HG02870 (cell line): ENCODE results near the gene TMEM233.
"Not testable (repeated sequence)": the region's sequence is repeated elsewhere in the genome, so short reads cannot be mapped to it uniquely, and the experiment has no call there.

Source experiments
- ATAC-seq: cut with Tn5 transposase; IDR thresholded peaks from one replicate; pipeline ENCODE4 v1.9.1; 2021; ENCODE audit warnings: mild to moderate bottlenecking, moderate library complexity; ENCODE audit not compliant: unreplicated experiment

TMEM233 gene

DNA sequence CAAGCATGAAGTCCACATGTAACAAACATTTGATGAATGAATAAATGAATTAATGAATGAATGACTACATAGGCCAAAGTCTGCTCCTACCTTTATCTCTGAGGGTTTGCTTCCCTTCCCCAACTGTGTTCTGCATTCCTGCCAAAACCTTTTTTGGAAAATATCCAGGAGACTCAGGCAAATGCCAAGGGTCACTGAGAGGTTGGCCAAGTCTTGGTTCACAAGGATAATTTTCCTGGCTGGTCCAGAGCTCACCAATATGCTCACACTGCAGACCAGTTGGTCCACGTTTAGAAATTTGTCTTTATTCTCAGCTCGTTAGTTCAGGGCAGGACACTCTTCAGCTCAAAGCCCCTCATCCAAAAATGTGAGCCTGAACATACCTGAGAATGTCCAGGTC lies 10.2 kb downstream of the TMEM233 start:
- no peak for ATAC-seq

DNA sequence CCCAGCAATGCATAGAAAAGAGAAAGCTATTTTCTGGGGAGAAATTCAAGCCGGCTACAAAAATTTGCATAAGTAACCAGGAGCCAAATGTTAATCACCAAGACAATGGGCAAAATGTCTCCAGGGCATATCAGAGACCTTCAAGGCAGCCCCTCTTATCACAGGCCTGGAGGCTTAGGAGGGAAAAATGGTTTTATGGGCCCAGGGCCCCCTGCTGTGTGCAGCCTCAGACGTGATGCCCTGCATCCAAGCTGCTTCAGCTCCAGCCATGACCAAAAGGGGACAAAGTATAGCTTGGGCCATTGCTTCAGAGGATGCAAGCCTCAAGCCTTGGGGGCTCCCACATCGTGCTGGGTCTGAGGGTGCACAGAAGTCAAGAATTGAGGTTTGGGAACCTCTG lies 15.8 kb downstream of the TMEM233 start:
- no peak for ATAC-seq

DNA sequence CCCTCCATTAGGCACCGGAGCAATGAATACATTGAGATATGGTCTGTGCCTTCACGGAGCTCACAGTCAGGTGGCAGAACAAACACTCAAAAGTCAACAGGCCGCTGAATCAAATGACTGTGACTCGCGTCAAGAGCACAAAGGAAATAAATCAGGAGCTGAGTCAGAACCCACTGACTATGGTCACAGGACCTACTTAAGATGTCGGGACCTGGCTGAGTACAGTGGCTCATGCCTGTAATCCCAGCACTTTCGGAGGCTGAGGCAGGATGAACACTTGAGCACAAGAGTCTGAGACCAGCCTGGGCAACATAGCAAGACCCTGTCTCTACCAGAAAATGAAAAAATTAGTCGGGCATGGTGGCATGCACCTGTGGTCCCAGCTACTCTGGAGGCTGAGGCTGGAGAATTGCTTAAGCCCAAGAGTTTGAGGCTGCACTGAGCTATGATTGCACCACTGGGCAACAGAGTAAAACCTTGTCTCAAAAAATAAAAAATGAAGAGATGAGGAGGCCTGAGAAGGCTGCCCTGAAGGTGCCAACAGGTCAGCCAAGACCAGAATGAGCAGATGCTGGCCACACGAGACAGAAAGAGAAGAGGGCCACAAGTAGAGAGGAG lies 19.9 kb downstream of the TMEM233 start:
- no peak for ATAC-seq

DNA sequence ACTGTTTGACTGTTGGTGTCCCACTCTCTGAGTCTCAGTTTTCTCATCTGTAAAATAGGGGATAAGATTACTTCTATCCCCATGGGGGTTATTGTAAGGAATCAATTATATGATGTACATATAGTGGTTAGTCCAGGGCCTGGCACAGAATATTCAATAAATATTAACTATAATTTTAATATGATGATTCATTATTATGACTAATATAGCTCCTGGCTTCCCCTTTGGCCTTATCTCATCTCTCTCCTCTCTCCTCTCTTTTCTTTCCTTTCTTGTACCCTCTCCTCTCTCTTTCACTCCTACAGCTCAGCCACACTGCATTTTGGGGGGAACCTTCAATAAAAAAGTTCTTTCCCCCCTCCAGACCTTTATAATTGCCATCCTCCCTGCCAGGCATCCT lies 21.1 kb downstream of the TMEM233 start:
- ATAC-seq: no peak

DNA sequence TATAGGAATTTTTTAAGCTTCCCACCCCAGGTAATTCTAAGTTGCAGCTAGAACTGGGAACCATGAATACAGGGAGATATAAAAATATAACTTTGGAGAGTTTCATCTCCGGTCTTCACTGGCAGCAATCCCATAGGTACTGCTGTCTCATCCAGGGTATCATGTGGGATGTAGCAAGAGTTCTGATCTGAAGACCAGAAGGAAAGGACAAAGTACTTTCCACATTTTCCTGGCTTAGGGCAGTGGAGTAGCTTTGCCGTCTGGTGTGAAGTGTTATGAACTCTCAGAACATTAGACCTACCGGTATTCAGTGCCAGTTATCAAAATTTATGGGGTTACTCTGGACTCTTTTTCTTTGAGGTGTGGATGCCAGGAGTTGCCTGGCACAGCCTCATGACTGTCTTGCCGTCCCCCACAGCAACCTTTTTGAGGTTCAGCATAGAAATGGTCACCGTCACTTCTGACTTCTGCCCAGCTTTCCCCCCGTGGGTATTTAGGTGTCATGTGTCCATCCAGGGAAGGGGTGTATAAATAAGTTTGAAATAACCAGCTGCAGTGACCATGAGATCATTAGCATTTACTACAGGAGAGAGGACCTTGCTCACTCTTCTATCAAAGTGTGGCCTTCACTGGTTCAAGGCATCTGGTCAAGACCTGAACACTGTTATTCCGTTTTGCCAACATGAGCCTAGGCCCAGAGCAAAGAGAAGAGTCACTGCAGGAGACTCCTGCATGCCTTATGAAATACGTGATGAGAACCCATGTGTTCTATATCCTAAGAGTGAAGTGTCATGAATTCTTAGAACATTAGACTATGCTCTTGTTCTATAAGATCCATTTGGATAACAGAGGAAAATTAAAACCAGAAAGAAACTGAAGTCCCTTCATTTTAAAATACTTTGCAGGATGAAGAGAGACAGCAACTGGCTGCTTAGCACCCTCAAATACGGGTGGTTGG lies 22.2 kb downstream of the TMEM233 start:
- ATAC-seq: no peak

DNA sequence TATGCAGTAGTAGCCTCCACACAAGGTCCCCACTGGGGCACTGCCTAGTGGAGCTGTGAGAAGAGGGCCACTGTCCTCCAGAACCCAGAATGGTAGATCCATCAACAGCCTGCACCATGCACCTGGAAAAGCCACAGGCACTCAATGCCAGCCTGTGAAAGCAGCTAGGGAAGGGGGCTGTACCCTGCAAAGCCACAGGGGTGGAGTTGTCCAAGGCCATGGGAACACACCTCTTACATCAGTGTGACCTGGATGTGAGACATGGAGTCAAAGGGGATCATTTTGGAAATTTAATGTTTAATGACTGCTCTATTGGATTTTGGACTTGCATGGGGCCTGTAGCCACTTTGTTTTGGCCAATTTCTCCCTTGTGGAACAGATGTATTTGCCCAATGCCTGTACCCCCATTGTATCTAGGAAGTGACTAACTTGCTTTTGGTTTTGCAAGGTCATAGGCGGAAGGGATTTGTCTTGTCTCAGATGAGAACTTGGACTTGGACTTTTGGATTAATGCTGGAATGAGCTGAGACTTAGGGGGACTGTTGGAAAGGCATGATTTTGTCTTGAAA lies 24.8 kb downstream of the TMEM233 start:
- not testable (repeated sequence) for ATAC-seq

DNA sequence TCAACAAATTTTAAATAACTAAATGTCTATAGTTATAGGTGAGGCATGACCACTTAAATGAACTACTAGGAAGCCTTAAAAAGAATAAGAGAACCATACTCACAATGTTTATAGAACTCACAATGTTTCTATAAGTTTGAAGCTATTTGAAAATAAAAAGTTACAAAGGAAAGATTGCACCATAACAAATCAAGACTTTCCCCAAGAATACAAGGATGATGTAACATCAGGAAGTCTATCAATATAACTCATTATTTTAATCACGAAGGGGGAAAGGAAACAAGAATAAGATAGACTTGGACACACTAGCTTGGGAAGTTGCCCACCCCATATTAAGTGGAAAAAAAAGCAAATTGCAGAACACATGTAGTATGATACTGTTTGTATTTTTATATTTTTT lies 26.9 kb downstream of the TMEM233 start:
- no peak for ATAC-seq

DNA sequence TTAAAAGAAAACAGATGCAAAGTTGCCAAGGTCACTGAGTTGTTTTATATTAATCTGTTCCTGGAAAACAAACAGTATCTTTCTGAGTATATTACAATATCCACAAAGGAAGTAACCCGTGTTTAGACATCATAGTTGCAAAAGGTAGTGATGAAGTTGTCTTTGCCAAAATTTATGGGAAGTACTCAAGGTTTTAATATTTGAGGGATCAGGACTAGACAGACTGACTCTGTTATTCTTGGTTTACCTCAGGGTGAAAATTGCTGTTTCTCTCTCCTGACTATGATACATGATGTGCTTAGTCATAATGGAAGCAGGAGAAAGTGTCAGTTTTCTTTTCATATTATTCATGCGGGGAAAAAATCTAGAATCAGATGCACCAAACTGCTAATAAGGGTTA lies 28.3 kb downstream of the TMEM233 start:
- ATAC-seq: no peak

DNA sequence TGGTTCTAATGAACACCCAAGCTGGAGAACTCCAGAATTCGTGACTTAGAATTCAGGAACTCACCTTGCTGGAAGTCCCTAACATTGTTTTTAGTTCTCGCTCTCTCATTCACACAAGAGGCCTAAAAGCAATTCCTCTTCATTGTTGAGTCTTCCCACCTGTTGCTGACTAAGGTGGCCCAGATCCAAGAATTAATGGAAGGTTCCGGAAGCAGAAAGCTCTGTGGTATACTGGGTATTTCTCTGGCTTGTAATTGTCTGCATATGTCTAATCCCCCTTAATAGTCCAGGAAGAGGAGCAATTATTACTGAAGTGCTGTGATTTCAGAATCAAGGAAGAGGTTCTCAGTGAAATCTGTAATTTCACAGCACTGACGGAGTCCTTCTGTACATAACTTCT lies 31.4 kb downstream of the TMEM233 start:
- no peak for ATAC-seq

DNA sequence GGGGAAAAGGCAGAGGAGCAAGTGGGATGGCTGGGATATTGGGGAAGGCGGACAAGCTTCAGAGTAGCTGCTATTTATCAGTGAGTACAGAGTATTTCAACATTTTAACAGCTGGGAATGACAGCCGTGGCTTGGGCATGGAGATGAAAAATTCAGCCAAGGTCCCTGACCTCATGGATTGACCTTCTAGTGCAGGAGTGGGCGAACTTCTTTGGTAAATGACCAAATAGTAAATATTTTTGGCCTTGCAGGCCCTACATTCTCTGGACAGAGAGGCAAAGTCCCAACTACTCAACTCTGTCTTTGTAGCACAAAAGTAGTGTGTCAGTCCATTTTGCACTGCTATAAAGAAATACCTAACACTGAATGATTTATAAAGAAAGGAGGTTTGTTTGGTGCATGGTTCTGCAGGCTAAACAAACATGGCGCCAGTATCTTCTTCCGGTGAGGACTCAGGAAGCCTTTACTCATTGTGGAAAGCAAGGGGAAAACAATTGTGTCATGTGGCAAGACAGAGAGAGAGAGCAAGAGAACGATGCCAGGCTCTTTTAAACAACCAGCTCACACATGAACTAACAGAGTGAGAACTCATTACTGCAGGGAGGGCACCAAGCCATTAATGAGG lies 33.6 kb downstream of the TMEM233 start:
- no peak for ATAC-seq

DNA sequence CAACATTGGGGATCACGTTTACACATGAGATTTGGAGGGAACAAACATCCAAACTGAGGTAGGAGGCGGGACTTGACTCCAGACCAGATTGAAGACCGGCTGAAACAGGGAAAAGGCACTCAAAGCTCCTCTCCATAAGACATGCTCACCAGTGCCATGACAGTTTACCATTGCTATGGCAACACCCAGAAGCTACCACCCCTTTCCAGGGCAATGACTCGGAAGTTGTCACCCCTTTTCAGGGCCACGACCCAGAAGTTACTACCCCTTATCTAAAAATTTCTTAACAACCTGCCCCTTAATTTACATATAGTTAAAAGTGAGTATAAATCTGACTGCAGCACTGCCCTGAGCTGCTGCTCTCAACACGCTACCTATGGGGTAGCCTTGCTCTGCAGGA lies 34.1 kb downstream of the TMEM233 start:
- no peak for ATAC-seq

DNA sequence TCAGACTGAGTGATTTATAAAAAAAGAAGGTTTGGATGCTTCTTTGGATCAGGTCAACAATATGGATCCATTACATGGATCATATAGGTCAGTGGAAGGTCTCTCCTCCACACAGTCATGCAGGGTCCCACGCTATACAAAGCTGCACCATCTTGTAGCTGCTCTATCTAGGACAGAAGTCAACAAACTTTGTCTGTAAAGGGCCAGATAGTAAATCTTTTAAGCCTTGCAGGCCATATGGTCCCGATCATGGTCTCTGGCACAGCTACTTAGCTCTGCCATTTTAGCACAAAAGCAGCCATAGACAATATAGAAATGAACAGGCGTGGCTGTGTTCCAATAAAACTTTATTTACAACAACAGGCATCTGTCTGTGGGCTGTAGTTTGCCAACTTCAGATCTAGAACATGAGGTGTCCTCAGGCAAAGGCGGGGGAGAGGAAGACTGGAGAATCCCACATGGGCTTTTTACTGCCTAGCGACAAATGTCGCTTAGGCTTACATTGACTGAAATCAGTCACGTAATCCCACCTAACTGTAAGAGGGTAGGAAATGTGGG lies 36.7 kb downstream of the TMEM233 start:
- no peak for ATAC-seq

DNA sequence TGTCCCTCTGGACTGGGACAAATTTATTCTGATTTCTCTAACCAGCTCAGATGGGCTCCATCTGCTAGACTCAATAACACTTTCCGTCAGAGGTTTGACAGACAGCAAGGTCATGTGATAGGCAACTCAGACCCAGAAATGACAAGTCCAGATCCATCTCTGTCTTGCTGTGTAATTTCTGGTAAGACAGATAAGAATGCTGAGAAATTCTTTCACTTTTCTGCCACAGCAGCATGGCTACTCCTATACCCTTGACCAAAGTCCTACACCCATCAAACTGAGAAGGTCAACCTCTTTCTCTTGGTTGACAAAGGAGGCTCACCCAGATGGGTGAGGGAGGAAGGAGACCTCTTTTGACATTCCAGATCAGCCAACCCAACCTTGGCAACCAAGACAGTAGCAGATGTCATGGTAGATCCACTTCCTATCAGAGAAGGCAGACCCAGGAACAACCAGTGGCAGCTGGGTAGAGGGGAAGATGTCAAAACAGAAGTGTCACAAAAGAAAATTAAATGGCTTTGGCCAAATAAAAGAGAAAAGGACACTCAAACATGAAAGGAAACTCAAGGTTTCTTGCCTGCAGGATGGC lies 37.5 kb downstream of the TMEM233 start:
- ATAC-seq: no peak

DNA sequence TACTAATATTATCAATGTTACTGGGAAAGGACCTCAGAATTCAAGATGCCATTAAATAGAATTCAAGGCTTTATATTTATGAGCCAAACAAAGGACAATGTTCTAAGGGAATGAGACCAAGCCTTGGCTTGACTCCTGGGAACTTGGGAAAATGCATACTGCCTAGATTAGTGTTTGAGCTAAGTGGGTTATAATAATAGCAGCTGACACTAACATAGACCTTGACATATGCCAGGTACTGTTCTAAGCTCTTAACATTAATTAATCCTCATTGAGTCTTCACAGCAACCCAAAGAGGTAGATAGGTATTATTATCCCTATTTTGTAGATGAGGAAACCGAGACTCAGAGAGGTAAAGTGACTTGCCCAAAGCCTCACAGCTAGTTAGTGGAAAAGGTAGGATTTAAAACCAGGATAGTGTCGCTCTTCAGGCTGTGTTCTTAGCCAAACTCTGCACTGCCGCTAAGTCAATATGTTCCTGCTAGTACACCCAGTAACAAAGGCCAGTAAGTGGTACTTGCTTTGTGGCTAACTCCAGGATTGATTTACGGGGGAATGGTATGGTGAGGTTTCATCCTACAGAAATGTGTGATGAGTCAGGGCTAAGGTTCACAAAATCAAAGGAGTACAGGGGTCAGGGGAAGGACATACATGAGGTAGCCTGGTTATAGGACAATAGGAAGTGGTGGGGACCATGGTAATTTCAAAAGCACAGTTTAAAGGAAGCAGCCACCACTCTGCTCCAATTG lies 38.5 kb downstream of the TMEM233 start:
- ATAC-seq: no peak

DNA sequence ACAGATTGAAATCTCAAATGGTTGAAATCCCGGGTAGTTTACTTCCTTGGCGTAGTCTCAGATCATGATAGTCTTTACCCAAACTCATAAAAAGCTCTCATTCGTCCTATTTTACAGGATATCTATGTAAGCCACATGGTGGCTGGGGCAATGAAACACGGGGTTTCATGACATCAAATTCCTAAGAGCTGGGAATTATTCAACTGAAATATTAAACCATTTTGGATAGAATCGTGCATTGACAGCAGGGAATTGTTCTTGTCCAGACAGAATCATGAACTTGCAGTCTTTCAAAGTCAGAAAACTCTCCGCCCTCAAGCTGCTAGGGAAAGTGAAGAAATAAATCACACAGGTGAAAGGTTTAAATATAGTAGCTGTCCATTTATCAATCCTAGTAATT lies 41.2 kb downstream of the TMEM233 start:
- no peak for ATAC-seq

DNA sequence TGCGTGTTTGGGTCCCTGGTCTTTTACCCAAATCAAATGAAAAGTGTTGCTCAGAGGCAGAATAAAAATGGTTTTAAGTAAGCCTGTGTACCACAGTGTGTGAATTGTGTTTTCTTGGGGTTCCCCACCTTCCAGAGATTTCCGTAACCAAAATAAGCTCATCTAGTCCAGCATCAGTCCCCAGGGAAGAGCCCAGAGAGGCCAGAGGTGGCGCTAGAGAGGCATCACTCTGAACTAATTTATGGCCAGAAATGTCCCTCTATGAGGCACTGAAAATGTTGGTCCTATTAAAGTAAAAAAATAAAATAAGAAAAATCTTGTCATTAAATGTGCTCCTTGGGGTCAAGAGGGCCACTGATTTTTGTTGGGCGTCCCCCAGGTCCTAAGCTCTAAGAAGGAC lies 49.4 kb downstream of the TMEM233 start:
- ATAC-seq: no peak

DNA sequence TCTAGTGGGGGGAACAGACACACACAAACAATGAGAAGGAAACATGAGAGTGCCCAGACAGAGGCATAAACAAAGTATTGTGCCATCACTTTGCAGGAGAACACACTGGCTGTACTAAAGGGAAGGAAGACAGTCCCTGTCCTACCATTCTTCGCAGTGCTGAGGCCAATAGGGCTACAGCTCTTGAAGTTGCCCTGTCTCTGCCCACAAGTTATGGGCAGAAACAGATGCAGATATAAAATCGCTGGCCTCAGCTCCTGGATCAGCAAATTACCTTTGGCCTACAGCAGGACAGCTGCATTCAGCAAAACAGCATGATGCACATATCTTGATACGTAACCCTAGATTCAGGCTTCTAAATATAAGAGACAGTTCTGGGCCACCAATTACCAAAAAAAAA lies 51.4 kb downstream of the TMEM233 start:
- ATAC-seq: no peak

DNA sequence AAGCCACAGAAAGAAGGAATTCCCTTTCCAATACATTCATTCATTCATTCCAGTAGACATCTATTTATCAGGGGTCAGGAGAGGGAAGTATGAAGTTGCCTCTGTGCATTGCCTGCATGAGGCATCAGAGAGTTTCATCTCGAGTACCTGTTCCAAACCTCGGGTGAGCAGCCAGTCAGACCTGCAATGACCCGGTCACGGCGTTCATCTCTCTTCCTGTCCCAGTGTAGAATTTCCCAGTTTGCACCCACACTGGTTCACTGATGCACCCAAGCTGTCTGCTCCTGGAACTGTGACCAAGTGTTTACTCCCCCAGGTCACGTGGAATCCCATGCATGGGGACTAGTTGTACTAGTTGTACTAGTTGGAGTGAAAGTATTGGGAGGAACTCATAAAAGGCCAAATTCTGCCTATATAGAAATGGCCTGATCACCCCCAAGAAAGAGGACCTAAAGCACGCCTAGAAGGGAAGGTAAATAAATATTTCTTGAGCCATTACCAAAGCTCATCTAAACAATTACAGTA lies 52.0 kb downstream of the TMEM233 start:
- ATAC-seq: no peak

DNA sequence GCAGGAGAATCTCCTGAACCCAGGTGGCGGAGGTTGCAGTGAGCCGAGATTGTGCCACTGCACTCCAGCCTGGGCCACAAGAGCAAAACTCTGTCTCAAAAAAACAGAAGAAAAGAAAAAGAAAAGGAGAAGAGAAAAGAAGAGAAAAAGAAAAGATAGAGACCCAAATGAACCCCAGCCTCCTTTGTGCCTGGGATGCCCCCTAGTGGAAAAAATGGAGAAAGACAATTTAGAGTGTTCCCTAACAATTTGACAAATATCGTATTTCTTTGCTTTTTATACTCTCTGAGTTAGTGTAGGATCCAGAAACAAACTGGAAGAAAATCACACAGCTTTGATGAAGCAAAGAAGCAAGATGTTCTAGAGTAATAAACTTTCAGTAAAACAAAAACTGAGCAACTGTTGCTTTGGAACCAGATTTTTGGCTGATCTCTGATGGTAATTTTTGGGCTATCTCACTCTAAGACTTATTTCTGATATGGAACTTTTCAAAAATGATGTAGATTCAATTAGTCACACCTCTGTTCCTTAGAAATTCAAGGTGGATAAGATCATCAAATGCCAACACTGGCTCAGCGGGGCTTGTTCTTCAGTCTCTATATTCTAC lies 55.7 kb downstream of the TMEM233 start:
- ATAC-seq: no peak

DNA sequence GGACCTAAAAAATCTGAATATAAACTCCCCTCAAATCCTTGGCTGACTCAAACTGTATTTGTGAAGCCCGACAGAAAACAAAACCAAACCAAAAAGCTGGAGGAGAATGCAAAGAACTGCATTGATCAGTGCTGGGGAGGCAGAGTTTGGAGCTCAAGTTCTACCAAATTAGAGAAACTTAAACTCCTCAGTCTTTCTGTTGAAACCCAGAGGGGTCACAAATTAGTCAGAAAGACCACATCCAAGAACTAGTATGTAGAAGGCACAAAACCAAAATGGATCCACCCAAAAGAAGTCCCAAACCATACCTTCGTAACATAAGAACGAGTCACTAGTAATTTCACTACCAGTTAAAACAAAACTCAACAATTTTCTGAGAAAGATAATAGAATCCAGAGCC lies 59.1 kb downstream of the TMEM233 start:
- ATAC-seq: no peak
